Mesodermal cell (in vitro differentiated cells): ENCODE data around the gene LRRC46.

Experiments used
- H3K27ac ChIP-seq: 2 replicates; pipeline ENCODE4 v1.7.0; 2013; ENCODE audit warnings: mild to moderate bottlenecking, low read depth, low read length, moderate library complexity; ENCODE audit not compliant: severe bottlenecking
- H3K36me3 ChIP-seq: 2 replicates; pipeline ENCODE4 v1.7.1; 2013; ENCODE audit warnings: mild to moderate bottlenecking, low read length, moderate library complexity; ENCODE audit not compliant: control insufficient read depth, insufficient read depth
- H3K4me1 ChIP-seq: one replicate; pipeline ENCODE4 v1.7.1; 2013; ENCODE audit warnings: mild to moderate bottlenecking, low read length; ENCODE audit not compliant: insufficient read depth, control insufficient read depth, poor library complexity, severe bottlenecking
- H3K4me3 ChIP-seq: 2 replicates; pipeline ENCODE4 v1.7.0; 2013; ENCODE audit warnings: low read length, control low read depth, mild to moderate bottlenecking; ENCODE audit not compliant: insufficient read depth, poor library complexity, severe bottlenecking; ENCODE audit errors: extremely low read depth
- H3K9me3 ChIP-seq: 2 replicates; pipeline ENCODE4 v1.7.1; 2013; ENCODE audit warnings: mild to moderate bottlenecking, low read length, moderate library complexity; ENCODE audit not compliant: control insufficient read depth
- WGBS, 2 experiments: methylation state at CpG; one replicate each; pipeline ENCODE4 v1.1.5; 2013; ENCODE audit warnings: missing lambda C conversion rate in 2 of 2; ENCODE audit not compliant: insufficient coverage in 2 of 2; 5-methylcytosine and 5-hydroxymethylcytosine counted together

Gene LRRC46

DNA sequence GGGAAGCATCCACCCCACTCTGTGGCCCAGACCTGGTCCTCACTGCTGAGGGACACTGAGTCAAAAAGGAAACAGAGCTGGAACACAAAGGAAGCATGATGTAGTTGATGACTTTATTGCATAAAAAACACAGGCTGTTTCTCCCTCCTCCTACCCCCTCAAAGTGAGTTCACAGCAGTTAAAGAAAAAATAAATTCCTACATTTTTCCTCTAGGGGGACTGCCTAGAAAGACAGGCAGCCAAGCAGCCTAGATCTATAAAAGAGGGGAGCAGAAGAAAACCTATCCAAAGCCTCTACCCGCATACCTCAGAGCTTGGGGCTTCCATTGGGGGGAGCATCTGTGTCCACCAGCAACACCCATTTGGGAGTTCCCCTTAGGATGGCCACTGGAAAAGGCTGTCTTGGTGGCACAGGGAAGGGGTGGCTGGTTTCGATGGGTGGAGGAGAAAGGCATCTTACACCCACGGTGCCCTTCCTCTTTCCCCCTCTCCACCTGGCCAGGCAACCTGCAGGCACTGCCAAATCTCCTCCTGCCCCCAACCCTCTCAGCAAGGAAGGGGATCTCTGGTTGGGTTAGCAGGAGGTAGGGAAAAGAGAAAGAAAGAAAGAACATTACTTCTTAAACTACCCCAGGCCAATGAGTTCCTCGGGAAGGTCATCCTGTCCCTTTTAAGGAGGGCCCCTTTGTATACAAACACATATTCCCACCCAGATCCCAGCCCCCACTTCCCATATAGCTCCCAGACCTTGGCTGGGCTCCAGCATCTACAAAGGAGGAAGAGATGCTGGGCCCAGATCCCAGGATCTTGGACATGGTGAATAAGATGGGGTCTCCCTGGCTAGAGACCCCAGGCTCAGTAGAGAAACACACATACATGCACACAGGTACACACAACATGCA is 13.6 kb downstream of the LRRC46 start:
- no peak overlapping the region for H3K27ac ChIP-seq
- H3K9me3 ChIP-seq, result no peaks in the 10 kb centered on the region
- H3K4me3 ChIP-seq, result no peak overlapping the region
- H3K4me1 ChIP-seq, result peaks cover 43% of the 10 kb centered on the region
- 80% methylated on average over 1 of the region's 4 CpGs; no CpG with 5 or more reads in 1 of the 2 experiments for WGBS, 2 experiments
- peaks cover 13% of the 10 kb centered on the region for H3K36me3 ChIP-seq

DNA sequence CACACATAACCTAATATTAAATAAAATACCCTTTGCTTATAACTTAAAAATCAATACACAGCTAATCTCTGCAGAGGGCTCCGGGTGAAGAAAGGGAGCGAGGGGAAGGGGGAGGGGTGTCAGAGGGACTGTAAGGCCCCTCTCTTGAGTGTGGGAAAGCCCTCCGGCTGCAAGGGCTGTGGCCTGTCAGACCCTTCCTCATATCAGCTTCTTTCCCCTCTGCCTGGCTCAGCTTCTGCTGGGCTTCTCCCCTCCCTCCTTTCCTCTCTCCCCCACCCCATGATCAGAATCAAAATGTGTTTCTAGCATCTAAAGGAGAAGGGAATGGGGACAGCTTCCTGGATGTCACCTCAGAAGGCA is 14.2 kb downstream of the LRRC46 start:
- WGBS, 2 experiments, result no CpG with 5 or more reads among the region's 3 CpGs
- no peak overlapping the region for H3K27ac ChIP-seq

DNA sequence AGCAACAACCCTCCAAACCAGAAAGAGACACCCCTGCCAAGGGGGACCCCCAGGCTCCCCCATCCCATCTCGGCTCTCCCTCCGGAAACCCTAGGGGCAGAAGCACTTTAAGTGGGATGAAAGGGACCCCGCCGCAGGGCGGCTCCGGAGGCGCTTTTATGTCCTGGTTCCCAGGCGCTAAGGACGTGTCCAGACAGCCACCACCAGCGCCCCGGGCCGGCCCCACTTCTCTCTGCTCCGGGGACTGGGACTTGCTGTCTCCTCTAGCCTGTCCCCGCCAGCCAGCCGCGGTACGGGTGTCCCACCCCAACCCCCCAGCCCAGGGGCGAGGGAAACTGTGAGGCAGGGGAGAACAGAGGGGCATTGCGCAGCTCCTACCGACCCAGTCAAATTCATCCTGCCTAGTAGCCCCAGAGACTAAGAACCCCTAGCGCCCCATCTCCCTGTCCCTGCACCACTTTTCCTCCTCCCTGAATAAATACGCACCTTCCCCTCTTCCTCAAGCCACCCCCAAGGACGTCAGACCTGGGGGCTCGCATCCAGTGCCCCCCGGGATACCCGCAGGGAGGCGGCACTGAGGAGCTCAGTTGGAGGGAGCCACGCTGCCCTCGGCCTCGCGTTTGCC is 15.4 kb downstream of the LRRC46 start:
- 37 to 41% methylated on average over 23 of the region's 31 CpGs for WGBS, 2 experiments

More for the DNA sequence above, 14.2 kb downstream of the LRRC46 start:
- Histone ChIP-seq H3K36me3 (peaks cover 13% of the 10 kb centered on the region), H3K4me3 (no peak overlapping the region), H3K4me1 (peaks cover 49% of the 10 kb centered on the region), H3K9me3 (no peaks in the 10 kb centered on the region)

DNA sequence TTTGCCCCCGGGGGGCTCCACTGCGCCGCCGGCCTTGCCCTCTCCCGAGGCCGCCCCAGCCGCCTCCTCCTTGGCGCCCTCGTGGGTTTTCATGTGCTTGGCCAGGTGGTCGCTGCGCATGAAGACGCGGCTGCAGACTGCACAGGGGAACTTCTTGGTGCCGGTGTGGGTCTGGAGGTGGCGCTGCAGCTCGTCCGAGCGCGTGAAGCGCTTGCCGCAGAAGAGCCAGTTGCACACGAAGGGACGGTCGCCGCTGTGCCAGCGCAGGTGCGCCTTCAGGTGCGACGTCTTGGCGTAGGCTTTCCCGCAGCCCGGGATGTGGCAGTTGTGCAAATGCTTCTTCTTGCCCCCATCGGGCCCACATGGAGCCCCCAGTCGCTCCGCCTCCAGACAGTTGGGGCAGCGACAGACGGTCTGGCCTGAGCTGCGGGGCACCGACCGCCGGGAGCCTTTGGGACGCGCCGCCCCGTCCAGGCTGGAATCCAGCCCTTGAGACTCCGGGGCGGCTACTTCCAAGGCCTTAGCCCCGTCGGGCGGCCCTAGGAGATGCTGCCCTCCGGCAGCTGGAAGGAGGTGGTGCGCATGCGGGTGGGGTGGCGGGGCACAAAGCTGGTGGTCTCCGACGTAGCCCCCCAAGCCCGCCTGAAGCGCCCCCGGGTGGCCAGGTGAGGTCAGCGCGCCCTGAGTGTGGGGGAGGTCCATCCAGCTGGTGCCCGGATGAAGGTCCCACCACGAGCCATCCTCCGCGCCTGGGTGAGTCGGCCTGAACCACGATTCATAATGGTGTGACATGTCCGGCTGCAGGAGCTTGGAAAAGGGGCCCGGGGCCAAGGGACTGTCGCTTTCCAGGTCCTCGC is 16.1 kb downstream of the LRRC46 start:
- H3K4me1 ChIP-seq, result peaks cover 55% of the 10 kb centered on the region
- H3K9me3 ChIP-seq, result no peaks in the 10 kb centered on the region
- H3K4me3 ChIP-seq, result peak overlapping the region; percentile 1
- WGBS, 2 experiments, result 29 to 35% methylated on average over 53 to 71 of the region's 71 CpGs
- H3K27ac ChIP-seq, result no peak overlapping the region
- peaks cover 13% of the 10 kb centered on the region for H3K36me3 ChIP-seq

More for the DNA sequence above, 15.4 kb downstream of the LRRC46 start:
- peaks cover 47% of the 10 kb centered on the region for H3K4me1 ChIP-seq
- H3K36me3 ChIP-seq, result peaks cover 13% of the 10 kb centered on the region
- H3K27ac ChIP-seq, result no peak overlapping the region
- H3K4me3 ChIP-seq, result peak overlapping the region; percentile 1
- H3K9me3 ChIP-seq, result no peaks in the 10 kb centered on the region

DNA sequence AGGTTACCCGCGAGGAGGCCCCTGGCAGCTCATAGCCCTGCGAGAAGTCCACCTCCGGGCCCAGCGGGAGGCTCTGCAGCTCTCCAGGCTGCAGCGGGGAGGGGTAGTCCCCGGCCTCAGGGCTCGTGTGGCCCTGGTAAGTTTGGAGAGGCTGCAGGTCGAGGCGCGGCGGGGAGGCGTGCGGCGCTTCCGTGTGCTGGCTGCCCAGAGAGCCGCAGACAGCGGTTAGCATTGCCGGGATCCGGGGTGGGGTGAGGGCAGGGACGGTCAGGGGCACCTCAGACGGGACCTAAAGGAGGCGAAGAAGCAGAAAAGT is 16.7 kb downstream of the LRRC46 start:
- Histone ChIP-seq H3K4me1 (peaks cover 55% of the 10 kb centered on the region), H3K36me3 (peaks cover 13% of the 10 kb centered on the region), H3K27ac (no peak overlapping the region), H3K9me3 (no peaks in the 10 kb centered on the region), H3K4me3 (no peak overlapping the region)
- WGBS, 2 experiments, result 29 to 34% methylated on average over 7 to 17 of the region's 23 CpGs

DNA sequence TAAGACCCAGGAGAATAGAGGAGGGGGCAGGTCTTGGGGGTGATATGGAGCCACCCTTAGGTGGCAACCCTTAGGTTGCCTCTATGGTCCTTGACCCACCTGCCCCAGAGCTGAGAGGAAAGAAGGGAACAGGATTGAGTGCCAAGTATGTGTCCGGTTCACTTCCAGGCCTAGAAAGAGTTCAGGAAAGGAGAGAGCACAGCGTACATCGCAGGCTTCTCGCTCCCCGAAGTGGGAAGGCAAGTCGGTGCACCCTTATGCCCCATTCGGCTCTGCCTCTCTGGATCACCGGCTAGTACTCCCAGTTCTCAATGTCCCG is 18.9 kb downstream of the LRRC46 start:
- Histone ChIP-seq H3K9me3 (no peaks in the 10 kb centered on the region), H3K27ac (no peak overlapping the region), H3K4me1 (peaks cover 49% of the 10 kb centered on the region), H3K36me3 (peaks cover 13% of the 10 kb centered on the region), H3K4me3 (peak overlapping the region; percentile 57)
- 13 to 14% methylated on average over 9 of the region's 9 CpGs for WGBS, 2 experiments

DNA sequence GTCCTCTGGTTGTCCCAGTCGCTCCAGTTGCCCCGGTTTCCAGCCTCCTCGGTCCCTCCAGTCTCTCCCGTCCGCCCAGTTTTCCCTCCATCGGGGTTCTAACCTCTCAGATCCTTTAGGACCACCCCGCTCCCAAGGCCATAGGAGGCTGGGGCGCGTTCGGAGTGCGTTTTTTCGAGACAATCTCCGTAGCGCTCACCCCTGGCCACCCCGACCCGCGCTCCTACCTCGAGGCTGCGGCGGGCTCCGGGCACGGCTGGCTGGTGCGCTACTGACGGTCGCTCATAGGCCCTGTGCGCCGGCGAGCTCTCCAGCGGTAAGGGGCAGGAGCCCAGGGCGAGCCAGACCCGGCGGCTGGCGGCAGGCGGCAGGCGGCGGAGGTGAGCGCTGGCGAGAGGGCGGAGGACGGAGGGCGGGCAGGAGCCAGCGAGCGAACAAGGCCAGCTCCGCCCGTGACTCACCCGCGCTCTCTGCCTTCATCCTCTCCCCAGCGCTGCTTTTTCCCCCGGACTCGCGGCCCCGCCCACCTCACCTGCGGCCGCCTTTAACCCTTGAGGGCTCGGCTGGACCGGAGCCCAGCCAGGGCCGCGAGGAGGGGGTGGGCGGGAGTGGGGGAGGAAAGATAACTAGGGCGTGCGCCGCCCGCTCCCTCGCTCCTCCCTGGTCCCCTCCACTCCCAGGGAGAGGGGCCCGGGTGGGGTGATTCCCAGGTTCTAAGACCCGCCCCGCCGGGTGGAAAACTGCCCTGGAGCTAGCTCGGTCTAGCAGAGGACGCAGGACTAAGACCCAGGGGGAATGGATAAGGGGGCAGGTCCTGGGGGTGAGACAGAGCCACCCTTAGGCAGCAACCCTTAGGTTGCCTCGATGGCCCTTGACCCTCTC is 19.5 kb downstream of the LRRC46 start, which contains the start of gene SP6:
TSS of gene SP6 (minus strand) at position 472 of the 882 bp plus-strand sequence. CDS start 2,734 bp downstream, outside the sequence.
- H3K36me3 ChIP-seq, result peaks cover 13% of the 10 kb centered on the region
- peaks cover 49% of the 10 kb centered on the region for H3K4me1 ChIP-seq
- H3K4me3 ChIP-seq, result peak within 1 kb of the TSS; percentile 57
- 2% methylated on average over 39 to 52 of the region's 71 CpGs for WGBS, 2 experiments
- peak within 1 kb of the TSS; percentile 23 for H3K27ac ChIP-seq
- no peaks in the 10 kb centered on the region for H3K9me3 ChIP-seq

DNA sequence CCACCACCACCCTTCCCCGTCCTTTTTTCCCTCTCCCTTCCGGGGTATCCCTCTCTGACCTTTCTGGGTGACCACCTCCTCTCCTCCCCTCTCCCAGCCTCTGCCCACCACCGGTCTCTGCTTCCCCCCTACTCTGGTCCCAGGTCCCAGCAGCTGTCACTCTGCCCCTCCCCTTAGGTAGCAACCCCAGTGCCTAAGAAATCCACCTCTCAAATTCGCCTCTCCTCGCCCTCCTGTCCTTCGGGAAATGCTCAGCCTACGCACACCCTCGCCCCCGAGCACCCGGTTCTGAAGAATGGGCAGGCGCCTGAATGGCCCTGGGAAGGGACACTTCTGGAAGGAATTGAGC is 20.3 kb downstream of the LRRC46 start:
- H3K27ac ChIP-seq, result no peak overlapping the region
- H3K36me3 ChIP-seq, result peaks cover 9% of the 10 kb centered on the region
- H3K4me1 ChIP-seq, result peaks cover 51% of the 10 kb centered on the region
- peak overlapping the region; percentile 57 for H3K4me3 ChIP-seq
- H3K9me3 ChIP-seq, result no peaks in the 10 kb centered on the region
- 0 to 5% methylated on average over 3 to 6 of the region's 11 CpGs for WGBS, 2 experiments

DNA sequence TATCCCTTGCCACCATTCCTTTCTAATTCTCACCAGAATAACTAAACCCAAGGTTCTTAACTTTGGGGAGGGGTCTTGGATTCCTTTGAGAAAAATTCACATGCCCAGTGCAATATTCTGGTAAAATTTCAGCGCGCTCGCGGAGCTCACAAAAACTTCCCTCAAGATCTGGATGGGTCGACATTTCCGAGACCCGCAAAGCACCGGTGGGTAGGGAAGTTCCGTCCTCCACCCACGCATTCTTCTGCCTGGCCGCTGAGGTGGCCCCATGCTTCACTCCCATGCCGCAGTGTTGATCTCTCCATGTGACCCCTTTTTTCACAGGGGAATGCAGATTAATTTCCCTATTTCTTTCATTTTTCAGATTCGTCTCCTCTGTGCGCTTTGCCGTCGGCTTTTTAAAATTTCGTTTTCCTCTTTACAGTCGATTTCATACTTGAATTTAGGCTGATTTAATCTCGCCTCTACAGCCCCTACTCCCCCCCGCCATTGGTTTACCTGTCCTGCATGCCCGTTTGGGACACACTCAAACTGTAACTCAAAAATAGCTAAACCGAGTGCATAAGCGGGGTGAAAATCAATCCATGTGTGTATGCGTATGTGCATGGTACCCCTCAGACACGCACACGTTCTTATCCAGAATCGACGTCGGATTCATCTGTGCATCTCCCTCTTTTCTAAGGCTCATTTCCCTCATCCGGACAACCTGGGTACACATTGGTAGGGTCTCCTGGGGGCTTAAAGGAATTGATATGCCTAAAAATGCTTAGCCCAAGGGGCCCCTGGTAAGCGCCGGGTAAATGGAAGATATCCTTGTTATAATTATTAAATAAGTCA is 20.9 kb downstream of the LRRC46 start:
- H3K36me3 ChIP-seq, result peaks cover 4% of the 10 kb centered on the region
- H3K4me3 ChIP-seq, result peak overlapping the region; percentile 57
- H3K4me1 ChIP-seq, result peaks cover 47% of the 10 kb centered on the region
- 35 to 50% methylated on average over 22 to 30 of the region's 32 CpGs for WGBS, 2 experiments
- H3K27ac ChIP-seq, result no peak overlapping the region
- H3K9me3 ChIP-seq, result no peaks in the 10 kb centered on the region
